AG20443 (cell line): ENCODE results near the gene LRP8.
"Not testable (repeated sequence)": the region's sequence is repeated elsewhere in the genome, so short reads cannot be mapped to it uniquely, and the experiment has no call there.

ENCODE experiments used
- DNase-seq: peaks from one replicate; pipeline ENCODE4 v3.0.0; 2012; ENCODE audit warnings: low spot score, mixed read lengths

The LRP8 gene

DNA sequence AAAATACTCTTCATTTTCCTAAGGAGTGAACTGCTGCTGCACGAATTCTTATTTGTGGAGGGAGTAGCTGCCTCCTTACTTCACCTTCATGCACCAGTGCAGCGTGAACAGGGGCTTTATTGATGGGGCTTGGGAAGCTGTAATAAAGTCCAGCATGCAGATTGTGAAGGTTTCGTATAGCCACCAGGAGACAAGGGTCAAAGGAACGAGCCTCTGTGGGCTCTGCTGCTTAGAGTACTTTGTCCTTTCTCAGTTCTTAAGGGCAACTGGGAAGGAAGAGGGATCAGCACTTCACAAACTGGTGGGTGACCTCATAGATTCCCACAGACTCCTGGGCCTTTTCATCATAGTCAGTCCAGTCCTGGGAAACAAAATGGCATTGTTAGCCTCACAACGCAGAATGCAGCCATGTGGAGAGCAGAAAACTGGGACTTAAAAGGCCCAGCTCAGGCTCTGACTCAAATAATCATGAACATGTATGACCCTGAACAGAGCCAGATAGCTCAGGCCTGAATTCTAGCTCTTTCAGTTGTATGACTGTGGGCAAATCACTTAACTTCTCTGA, 113.4 kb downstream of the LRP8 start:
- no peak for DNase-seq

DNA sequence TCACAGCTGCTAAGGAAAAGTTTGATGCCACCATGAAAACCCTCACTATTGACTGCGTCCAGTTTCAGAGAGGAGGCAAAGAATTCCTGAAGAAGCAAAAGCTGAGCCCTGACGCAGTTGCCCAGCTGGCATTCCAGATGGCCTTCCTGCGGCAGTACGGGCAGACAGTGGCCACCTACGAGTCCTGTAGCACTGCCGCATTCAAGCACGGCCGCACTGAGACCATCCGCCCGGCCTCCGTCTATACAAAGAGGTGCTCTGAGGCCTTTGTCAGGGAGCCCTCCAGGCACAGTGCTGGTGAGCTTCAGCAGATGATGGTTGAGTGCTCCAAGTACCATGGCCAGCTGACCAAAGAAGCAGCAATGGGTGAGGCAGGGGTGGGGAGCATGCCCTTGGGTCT, 116.9 kb downstream of the LRP8 start:
- DNase-seq: no peak

DNA sequence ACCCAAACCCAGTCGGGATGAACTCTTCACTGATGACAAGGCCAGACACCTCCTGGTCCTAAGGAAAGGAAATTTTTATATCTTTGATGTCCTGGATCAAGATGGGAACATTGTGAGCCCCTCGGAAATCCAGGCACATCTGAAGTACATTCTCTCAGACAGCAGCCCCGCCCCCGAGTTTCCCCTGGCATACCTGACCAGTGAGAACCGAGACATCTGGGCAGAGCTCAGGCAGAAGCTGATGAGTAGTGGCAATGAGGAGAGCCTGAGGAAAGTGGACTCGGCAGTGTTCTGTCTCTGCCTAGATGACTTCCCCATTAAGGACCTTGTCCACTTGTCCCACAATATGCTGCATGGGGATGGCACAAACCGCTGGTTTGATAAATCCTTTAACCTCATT, 117.5 kb downstream of the LRP8 start:
- DNase-seq: no peak

DNA sequence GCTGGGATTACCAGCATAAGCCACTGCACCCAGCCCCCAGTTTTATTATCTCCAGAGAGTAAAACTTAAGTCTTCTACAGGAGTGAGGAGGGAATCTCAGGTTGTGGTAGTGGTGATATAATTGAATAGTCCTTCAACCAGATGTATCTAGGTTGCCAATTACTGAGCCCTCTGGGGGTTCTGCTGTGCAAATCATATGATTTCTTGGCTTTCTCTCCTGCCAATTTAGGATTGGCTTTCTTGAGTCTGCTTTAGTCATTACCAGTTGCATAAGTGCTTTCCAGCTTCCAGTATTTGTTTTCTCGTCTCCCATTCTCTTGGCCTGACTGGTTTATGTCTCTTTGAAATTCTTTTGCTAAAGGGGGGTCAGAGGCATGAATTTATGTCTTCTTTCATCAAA, 120.1 kb downstream of the LRP8 start:
- DNase-seq: peak; percentile 35

DNA sequence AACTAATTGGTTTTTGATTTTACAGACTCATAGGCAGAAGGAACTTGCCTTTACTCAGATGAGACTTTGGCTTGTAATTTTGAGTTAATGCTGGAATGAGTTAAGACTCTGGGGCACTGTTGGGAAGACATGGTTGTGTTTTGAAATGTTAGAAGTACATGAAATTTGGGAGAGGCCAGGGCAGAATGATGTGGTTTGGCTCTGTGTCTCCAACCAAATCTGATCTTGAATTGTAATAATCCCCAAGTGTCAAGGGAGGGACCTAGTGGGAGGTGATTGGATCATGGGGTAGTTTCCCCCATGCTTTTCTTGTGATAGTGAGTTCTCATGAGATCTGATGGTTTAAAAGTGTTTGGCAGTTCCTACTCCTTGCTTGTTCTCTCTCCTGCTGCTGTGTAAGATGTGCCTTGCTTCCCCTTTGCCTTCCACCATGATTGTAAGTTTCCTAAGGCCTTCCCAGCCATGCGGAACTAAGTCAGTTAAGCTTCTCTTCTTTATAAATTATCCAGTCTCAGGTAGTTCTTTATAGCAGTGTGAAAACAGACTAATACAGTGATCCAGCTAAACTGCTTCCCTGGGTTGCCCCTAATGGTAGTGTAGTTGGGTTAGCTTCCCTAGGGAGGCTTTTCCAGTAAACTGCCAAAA, 121.0 kb downstream of the LRP8 start:
- DNase-seq: no peak

DNA sequence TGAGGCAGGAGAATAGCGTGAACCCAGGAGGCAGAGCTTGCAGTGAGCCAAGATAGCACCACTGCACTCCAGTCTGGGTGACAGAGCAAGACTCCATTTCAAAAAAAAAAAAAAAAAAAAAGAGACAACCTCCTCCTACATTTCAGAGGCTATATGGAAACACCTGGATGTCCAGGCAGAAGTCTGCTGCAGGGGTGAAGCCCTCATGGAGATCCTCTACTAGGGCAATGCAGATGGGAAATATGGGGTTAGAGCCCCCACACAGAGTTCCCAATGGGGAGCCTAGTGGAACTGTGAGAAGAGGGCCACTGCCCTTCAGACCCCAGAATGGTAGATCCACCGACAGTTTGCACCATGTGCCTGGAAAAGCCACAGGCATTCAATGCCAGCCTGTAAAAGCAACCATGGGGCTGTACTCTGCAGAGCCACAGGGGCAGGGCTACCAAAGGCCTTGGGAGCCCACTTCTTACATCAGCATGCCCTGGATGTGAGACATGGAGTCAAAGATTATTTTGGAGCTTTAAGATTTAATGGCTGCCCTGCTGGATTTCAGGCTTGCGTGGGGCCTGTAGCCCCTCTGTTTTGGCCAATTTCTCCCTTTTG, 121.7 kb downstream of the LRP8 start:
- not testable (repeated sequence) for DNase-seq

DNA sequence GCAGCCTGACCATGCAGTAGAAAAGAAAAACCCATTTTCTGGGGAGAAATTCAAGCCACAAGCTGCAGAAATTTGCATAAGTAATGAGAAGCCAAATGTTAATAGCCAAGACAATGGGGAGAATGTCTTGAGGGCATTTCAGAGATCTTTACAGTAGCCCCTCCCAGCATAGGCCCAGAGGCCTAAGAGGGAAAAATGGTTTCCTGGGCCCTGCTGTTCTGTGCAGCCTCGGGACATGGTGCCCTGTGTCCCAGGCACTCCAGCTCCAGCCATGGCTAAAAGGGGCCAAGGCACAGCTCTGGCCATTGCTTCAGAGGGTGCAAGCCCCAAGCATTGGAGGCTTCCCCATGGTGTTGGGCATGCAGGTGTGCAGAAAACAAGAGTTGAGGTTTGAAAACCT, 122.4 kb downstream of the LRP8 start:
- DNase-seq: not testable (repeated sequence)

DNA sequence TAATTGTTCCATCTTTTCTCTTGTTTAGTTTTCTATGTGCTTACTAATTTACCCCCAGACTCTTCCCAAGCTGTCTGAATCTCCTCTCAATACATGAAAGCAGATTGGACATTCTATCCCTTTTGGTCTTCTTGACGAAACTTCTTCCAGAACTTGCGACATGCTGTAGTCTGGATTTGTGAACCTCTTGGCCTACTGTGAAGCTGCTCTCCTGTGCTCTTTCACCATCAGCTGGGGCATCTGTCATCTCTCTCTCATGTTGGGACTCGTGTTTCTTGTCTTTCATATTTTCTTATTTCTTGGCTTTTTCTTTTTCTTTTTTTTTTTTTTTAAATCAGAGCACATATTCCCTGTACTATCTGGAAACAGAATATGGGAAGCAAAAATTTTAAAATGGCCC, 124.4 kb downstream of the LRP8 start:
- DNase-seq: no peak

DNA sequence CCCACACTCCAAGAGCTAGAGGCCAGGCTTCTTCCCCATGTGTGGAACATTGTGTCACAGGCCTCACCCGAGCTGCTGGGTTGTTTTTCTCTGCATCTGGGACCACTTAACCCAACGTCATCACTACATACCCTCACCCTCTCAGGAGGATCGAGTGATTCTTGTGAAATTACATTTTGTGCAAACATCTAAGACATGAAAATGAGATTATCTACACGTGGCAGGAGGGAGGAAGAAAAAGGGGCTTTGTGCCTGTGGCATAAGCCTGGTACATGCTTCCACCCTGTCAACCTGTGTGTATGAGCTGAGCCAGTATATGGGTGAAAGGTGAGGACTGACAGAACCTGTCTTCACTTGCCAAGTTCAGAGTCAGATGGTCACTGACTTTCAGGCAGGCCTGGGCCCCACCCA, 129.6 kb downstream of the LRP8 start:
- DNase-seq: peak; percentile 67

DNA sequence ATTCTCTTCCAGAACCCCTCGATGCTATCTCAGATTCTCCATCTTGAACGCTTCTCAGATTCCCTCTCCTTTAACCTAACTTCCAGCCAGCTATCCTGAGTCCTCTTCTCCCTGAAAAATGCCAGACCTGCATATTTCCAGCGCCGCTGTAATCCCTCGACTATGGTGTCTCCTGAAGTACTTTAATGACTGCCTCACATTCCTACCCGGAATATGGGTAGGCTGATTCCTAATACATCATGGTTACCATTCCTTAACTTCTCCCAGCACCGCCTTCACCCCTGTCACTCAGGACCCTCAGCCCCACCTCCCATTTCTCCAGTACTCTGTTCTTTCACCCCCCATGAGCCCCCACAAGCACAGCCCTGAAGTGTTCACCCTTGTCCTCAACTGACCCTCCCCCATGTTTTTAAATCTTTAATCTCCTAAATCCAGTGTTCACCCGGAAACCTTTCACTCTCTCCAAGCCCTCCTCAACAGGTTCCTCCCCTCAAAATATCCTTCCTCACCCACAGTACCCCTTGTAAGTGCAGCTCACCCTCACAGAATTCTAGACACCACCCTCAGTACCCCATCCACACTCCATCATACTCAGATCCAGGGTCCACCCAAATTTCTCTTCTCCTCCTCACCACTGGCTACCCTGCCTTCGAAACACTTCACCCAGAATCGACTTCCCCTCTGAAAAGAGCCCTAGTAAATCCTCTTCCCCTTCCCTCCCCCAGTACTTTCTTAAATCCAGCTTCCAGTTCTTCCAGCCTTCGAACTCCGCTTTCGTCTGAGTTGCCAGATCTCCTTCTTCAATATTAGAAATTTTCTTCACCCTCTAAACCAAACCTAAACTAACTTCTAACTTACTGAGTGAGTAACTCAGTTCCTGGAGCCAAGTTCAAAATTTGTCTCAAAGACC, 130.3 kb downstream of the LRP8 start:
- DNase-seq: peak; percentile 51

DNA sequence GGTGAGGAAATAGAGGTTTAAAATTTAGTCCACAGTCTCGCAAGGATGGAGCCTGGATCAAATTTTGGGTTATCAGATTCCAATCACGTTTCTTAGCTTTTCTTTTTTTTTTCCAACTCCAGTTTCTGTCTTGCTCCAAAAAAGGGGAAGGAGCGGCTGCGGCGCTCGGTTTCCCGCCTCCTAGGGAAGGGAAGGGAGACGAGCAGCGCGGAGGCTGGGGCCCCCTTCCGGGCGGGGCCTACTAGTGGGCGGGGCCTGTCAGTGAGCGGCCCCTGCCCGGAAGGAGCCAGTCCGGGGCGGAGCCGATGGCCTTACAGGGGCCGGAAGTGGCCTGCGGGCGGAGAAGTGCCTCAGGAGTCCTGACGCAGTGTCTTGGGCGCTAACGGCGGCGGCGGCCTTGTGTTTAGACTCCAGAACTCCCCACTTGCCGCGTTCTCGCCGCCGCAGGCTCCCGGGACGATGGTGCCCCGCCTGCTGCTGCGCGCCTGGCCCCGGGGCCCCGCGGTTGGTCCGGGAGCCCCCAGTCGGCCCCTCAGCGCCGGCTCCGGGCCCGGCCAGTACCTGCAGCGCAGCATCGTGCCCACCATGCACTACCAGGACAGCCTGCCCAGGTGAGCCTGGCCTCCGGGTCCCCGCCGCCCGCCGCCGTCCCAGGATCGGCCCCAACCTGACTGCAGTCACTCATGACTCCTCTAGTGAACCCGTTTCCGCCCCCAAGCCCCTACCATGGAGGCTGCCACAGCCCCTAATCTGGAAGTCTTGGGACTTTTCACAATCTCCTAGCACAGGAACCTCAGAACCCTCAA, 131.2 kb downstream of the LRP8 start, which contains the start of gene CPT2:
Gene CPT2, plus strand, starts transcription at position 340 of the 806 bp plus-strand sequence. Its CDS starts 120 bp downstream, at position 460.
- DNase-seq: peak; percentile 99

DNA sequence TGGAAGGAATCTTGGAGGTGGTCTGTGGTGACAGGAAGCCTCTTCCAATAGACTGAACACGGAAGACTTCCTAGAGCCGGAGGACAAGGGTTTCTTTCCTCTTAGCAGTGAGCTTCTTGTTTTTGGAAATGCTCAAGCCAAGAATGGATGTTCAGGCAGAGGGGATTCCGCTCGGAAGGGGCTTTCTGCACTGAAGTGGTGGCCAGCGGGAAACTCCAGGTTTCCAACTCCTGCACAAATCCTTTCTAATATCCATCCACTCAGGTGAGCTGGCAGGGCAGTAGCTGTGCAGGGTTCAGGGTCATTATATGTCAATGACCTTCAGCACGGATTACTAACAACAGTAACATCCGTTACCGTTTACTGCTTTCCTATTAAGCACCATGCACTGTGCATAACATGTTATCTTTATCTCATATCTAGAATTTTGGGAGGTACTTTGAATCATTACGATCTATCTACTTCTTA, 131.8 kb downstream of the LRP8 start:
- no peak for DNase-seq

DNA sequence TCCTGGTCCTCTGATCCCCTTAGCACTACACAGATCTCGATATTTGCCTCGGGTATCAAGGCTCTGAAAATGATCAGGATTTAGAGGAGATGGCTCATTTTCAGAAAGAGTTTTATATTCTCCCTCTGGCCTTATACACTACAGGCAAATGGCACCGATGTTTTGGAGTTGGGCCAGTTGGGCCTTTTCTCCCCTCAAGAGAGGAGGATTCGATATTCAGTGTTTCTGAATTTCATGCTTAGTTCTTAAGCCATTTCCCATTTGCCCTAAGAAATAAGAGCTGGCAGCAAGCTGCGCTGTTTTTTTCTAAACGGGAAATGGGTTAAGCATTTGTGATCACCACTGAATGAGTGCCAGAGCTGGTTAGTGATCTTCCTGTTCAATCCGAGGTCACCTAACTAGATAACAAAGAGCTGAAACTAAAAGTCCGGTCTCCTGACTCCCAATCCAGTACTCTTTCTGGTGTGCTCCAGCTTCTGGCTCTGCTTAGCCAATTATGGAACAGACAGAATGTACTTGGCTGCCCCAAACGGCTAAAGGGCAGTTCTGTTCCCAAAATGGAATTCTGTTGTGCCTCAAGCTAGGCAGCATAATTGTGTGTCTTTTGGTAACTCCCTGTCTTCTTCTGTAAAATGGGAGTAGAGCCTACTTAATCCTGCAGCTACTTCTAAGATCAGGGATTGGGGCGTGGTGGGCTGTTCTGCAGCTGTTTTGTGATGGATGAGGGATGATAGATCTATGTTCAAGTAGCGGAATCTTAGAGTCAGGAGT, 132.4 kb downstream of the LRP8 start:
- DNase-seq: no peak
